NB4 (cell line): ENCODE results near the gene GRIK4.

ENCODE experiments used
- POLR2A ChIP-seq: IDR thresholded peaks from 2 replicates; pipeline ENCODE4 v1.6.1; 2011; ENCODE audit warnings: mild to moderate bottlenecking; ENCODE audit not compliant: insufficient read length; ENCODE audit errors: extremely low read depth
- TF ChIP-seq, protein P1 (sequence below): IDR thresholded peaks from one replicate; pipeline ENCODE4 v1.5.1; 2012; ENCODE audit warnings: low read depth, low read length
- TF ChIP-seq, protein P2 (sequence below): IDR thresholded peaks from 2 replicates; pipeline ENCODE4 v1.6.1; 2011; ENCODE audit warnings: low read depth, low read length

- TF ChIP-seq, protein P1, sequence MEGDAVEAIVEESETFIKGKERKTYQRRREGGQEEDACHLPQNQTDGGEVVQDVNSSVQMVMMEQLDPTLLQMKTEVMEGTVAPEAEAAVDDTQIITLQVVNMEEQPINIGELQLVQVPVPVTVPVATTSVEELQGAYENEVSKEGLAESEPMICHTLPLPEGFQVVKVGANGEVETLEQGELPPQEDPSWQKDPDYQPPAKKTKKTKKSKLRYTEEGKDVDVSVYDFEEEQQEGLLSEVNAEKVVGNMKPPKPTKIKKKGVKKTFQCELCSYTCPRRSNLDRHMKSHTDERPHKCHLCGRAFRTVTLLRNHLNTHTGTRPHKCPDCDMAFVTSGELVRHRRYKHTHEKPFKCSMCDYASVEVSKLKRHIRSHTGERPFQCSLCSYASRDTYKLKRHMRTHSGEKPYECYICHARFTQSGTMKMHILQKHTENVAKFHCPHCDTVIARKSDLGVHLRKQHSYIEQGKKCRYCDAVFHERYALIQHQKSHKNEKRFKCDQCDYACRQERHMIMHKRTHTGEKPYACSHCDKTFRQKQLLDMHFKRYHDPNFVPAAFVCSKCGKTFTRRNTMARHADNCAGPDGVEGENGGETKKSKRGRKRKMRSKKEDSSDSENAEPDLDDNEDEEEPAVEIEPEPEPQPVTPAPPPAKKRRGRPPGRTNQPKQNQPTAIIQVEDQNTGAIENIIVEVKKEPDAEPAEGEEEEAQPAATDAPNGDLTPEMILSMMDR, result no peak
- no peak for TF ChIP-seq POLR2A
- TF ChIP-seq, protein P2, sequence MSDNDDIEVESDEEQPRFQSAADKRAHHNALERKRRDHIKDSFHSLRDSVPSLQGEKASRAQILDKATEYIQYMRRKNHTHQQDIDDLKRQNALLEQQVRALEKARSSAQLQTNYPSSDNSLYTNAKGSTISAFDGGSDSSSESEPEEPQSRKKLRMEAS, result no peak
These were observed 417.5 kb downstream of the GRIK4 start for GRCh38 chr11:120929090-120929489.
